HG03060 (cell line): ENCODE measurements around the gene XXYLT1.

Experiments used
- ATAC-seq: cut with Tn5 transposase; IDR thresholded peaks from one replicate; pipeline ENCODE4 v1.9.1; 2021; ENCODE audit warnings: low read depth, moderate number of reproducible peaks; ENCODE audit not compliant: unreplicated experiment

The XXYLT1 gene

GRCh38 chr3:195071916-195072820 is 198.8 kb downstream of the XXYLT1 start:
- no peak for ATAC-seq

GRCh38 chr3:195071011-195071728 is 199.8 kb downstream of the XXYLT1 start:
- ATAC-seq: no peak

GRCh38 chr3:195070336-195070735 is 200.6 kb downstream of the XXYLT1 start:
- ATAC-seq: no peak

GRCh38 chr3:195069501-195070251 is 201.3 kb downstream of the XXYLT1 start:
- no peak for ATAC-seq

GRCh38 chr3:195068084-195069080 is 202.6 kb downstream of the XXYLT1 start:
- no peak for ATAC-seq

- ATAC-seq: no peak
These were observed 204.5 kb downstream of the XXYLT1 start for GRCh38 chr3:195066441-195066841.

- ATAC-seq: no peak
These were observed 205.1 kb downstream of the XXYLT1 start for GRCh38 chr3:195065864-195066185.

- no peak for ATAC-seq
These were observed 205.7 kb downstream of the XXYLT1 start for GRCh38 chr3:195065142-195065863.

- no peak for ATAC-seq
These were observed 206.5 kb downstream of the XXYLT1 start for GRCh38 chr3:195064300-195064931.

GRCh38 chr3:195063581-195064193 is 207.3 kb downstream of the XXYLT1 start:
- no peak for ATAC-seq

GRCh38 chr3:195062866-195063540 is 208.0 kb downstream of the XXYLT1 start:
- no peak for ATAC-seq

- no peak for ATAC-seq
These were observed 209.0 kb downstream of the XXYLT1 start for GRCh38 chr3:195061756-195062655.

- no peak for ATAC-seq
These were observed 210.2 kb downstream of the XXYLT1 start for GRCh38 chr3:195060531-195061291.

- no peak for ATAC-seq
These were observed 210.8 kb downstream of the XXYLT1 start for GRCh38 chr3:195060217-195060481.

- ATAC-seq: no peak
These were observed 211.3 kb downstream of the XXYLT1 start for GRCh38 chr3:195059471-195060216.

- ATAC-seq: no peak
These were observed 212.0 kb downstream of the XXYLT1 start for GRCh38 chr3:195059006-195059350.
